H1 (cell line): Measurements from ENCODE around the gene PLSCR5.

ENCODE experiments used
- CTCF ChIP-seq, 3 experiments: IDR thresholded peaks; 1 replicate in 2 of 3; 2 replicates in 1 of 3; pipeline versions ENCODE4 v1.5.1 to v1.6.1; 2011; ENCODE audit warnings: low read length in 3 of 3, mild to moderate bottlenecking in 3 of 3, inconsistent platforms in 2 of 3, low read depth in 1 of 3, moderate library complexity in 1 of 3; ENCODE audit not compliant: insufficient read depth in 1 of 3; ENCODE audit errors: control extremely low read depth in 1 of 3
- EGR1 ChIP-seq: IDR thresholded peaks from 2 replicates; pipeline ENCODE4 v1.6.1; 2011; ENCODE audit warnings: low read depth, low read length, borderline replicate concordance
- FOSL1 ChIP-seq: IDR thresholded peaks from 2 replicates; pipeline ENCODE4 v1.6.1; 2011; ENCODE audit warnings: mild to moderate bottlenecking, low read depth, low read length, moderate library complexity; ENCODE audit not compliant: insufficient read depth
- POLR2A ChIP-seq, 2 experiments: IDR thresholded peaks; 1 replicate in 1 of 2; 2 replicates in 1 of 2; pipeline ENCODE4 v1.6.1; 2011; ENCODE audit warnings: low read depth in 2 of 2, low read length in 2 of 2, mild to moderate bottlenecking in 2 of 2; ENCODE audit errors: control extremely low read depth in 1 of 2
- RAD21 ChIP-seq, 2 experiments: IDR thresholded peaks in 1 of 2; conservative IDR thresholded peaks in 1 of 2; 2 replicates each; pipeline ENCODE4 v1.6.1; 2011; ENCODE audit warnings: low read depth in 2 of 2, low read length in 2 of 2, improper control_type of control experiment in 1 of 2, inconsistent platforms in 1 of 2, mild to moderate bottlenecking in 1 of 2, moderate library complexity in 1 of 2
- TEAD4 ChIP-seq: IDR thresholded peaks from 2 replicates; pipeline ENCODE4 v1.6.1; 2012; ENCODE audit warnings: low read depth, low read length, inconsistent platforms, mixed read lengths

DNA sequence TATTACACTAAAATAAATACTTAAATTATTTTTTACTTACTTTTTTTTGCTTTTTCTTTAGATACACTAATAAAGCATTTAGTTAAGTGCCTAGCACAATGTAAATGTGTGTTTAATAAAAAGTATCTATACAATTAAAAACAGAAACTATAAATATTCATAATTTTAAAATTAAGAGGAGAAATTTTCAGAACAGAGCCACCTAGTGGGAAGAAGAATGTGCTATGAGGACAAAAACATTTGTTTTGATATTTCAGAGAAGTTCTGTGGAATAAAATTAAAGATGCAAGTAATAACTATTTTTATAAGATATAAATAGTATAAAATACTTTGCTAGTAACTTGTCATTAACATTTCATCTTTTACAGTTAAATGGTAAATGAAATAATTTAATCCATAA, 33.6 kb upstream of the PLSCR5 start:
- TF ChIP-seq CTCF (IDR thresholded peaks at IDR 0.05; ENCODE audit: control extremely low read depth in 1 of 3, insufficient read depth in 1 of 3, low read depth in 1 of 3, low read length in 3 of 3) (peak in 1 of 3 experiments; percentile 1; a peak in 1 of 4 replicates), POLR2A (IDR thresholded peaks at IDR 0.05; ENCODE audit: control extremely low read depth in 1 of 2, low read depth in 2 of 2, low read length in 2 of 2) (no peak), RAD21 (IDR thresholded peaks at IDR 0.05 in 1 of 2, conservative IDR thresholded peaks at IDR 0.05 in 1 of 2; ENCODE audit: low read depth in 2 of 2, low read length in 2 of 2) (no peak), TEAD4 (no peak), FOSL1 (no peak), EGR1 (no peak)
